GM08714 (cell line): ENCODE results near the gene DCC.
"Not testable (repeated sequence)": the region's sequence is repeated elsewhere in the genome, so short reads cannot be mapped to it uniquely, and the experiment has no call there.

ENCODE experiments used
- H3K4me3 ChIP-seq: fragments of 200-500 bp; sonication (Bioruptor generic); 2 replicates; pipeline ENCODE4 v1.5.1; 2014; ENCODE audit warnings: mild to moderate bottlenecking, low read length, inconsistent platforms
- ZNF274 ChIP-seq: IDR thresholded peaks from 2 replicates; pipeline ENCODE4 v1.6.1; 2012; ENCODE audit warnings: mild to moderate bottlenecking, low read depth, low read length

Gene DCC

GRCh38 chr18:53489266-53489665 lies 1149.3 kb downstream of the DCC start:
- no peak for TF ChIP-seq ZNF274
- no peak overlapping the region for H3K4me3 ChIP-seq

- no peak for TF ChIP-seq ZNF274
- H3K4me3 ChIP-seq = no peak overlapping the region
Measured at GRCh38 chr18:53490019-53490418, 1150.0 kb downstream of the DCC start.

- TF ChIP-seq ZNF274 = no peak
- no peak overlapping the region for H3K4me3 ChIP-seq
Measured at GRCh38 chr18:53496028-53496427, 1156.0 kb downstream of the DCC start.

GRCh38 chr18:53503914-53504441 lies 1164.0 kb downstream of the DCC start:
- TF ChIP-seq ZNF274 = no peak

DNA sequence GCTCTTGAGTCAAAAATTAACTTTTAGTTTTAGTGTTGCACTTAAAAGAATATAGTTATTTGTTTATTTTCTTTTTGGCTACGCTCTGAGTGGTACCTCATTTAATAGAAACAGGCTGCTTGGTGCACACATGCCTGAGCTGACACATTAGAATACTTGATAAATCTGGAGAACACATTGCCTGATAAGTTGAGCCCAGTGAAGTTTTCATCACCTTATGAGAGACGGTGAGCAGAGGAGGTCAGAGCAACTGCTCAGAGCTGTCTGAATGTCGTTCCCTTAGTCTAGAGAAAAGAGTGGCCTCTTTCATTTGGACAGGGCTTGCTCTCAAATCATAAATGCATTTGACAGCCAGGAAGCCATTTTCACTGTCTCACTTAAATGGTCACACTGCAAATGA lies 1168.5 kb downstream of the DCC start:
- TF ChIP-seq ZNF274 = no peak
- H3K4me3 ChIP-seq = no peak overlapping the region

More at GRCh38 chr18:53503914-53504441, 1164.0 kb downstream of the DCC start:
- H3K4me3 ChIP-seq = no peak overlapping the region

GRCh38 chr18:53509886-53510285 lies 1169.9 kb downstream of the DCC start:
- H3K4me3 ChIP-seq = no peak overlapping the region
- no peak for TF ChIP-seq ZNF274

DNA sequence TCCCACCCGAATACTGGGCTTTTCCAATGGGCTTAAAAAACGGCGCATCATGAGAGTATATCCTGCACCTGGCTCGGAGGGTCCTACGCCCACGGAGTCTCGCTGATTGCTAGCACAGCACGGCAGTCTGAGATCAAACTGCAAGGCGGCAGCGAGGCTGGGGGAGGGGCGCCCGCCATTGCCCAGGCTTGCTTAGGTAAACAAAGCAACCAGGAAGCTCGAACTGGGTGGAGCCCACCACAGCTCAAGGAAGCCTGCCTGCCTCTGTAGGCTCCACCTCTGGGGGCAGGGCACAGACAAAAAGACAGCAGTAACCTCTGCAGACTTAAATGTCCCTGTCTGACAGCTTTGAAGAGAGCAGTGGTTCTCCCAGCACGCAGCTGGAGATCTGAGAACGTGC lies 1171.7 kb downstream of the DCC start:
- not testable (repeated sequence) for H3K4me3 ChIP-seq

DNA sequence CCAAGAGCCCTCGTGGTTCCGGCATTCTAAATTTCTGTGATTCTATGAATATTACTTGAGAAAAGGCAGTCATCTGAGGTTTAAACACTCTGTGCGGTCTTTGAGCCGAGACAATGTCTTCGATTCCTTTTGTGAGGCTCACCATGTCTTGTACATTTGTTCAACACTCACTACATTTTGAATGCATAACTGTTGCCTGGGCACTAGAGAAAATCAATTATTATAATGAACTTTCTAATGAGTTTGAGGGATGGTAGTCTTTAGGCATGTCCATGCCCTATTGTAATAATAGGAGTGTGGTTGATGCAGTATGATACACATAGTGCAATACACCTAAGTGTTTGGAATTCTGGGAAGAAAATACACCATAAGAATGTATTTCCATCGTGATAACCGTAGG lies 1181.1 kb downstream of the DCC start:
- TF ChIP-seq ZNF274 = no peak
- H3K4me3 ChIP-seq = no peak overlapping the region

GRCh38 chr18:53526101-53526870 lies 1186.3 kb downstream of the DCC start:
- no peak overlapping the region for H3K4me3 ChIP-seq
- TF ChIP-seq ZNF274 = no peak

DNA sequence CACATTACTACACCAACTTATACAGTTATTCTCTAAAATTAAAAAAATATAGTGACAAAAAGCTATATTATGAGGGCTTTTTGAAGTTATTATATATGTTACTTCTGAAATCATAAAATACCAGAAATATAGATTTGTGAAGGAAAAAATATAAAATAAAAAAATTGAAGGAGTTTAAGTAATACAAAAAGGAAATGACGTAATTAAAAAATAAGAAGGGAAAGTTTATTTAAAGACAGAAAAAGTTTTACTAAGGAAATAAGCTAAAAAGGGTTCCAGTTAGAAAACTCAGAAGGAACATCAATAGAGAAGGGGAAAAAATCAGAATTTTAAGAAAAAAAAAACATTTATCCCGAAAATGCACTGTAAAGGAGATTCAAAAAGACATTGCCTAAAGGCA lies 1187.4 kb downstream of the DCC start:
- no peak for TF ChIP-seq ZNF274

DNA sequence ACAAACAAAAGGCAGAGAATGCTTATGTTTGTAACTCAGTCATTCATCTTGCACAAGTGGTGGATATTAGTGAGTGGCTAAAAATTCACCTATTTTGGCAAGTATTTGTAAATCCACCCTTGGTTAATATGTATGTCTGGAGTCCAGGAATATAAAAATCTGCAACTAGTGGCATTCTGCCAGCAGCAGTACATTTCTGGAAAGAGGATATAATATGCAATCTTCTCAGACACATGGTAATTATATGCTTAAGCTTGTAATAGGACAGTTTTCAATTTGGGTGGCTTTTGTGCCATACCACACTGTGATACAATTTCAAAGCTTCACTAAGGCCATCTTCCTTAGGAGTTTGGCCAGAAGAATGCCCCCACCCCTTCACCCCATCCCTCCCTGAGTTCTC lies 1191.2 kb downstream of the DCC start:
- TF ChIP-seq ZNF274 = no peak
- no peak overlapping the region for H3K4me3 ChIP-seq

More for the DNA sequence above, 1187.4 kb downstream of the DCC start:
- no peak overlapping the region for H3K4me3 ChIP-seq

- H3K4me3 ChIP-seq = no peak overlapping the region
- TF ChIP-seq ZNF274 = no peak
Measured at GRCh38 chr18:53531896-53532295, 1191.9 kb downstream of the DCC start.

DNA sequence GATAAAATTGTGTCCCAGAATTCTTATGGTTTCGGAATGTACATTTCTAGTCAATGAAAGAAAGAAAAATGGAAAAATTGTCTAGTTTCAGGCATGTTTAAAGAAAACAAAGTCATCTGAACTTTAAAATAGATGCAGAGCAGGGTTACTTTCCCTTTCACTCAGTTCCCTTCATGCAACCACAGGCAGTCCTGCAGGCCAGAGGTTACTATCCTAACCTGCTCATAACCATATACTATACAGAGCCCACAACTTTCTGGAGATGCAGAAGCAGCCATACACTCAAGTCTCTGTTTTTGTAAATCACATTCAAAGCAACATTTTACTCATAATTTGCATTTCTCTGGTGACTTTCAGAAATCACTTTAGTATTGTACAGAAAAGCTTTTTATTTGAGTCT lies 1194.2 kb downstream of the DCC start:
- no peak for TF ChIP-seq ZNF274
- H3K4me3 ChIP-seq = no peak overlapping the region

DNA sequence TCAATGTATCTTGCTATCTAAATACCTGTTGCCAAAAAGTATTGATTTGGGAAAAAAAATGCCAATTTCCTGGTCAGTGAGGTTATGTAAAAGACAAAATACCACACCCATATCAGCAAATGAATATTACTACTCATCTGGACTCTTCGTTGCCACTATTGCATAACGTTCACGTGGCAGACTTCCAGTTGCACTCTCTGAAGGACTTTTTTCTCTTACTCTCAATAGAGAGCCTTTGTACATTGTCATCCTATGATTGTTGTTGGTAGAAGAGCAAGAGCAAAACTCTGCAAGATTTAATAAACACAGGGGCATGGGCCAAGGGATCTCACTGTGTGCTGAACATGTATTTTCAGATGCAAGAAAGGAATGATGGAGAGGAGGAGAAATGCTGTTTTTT lies 1194.7 kb downstream of the DCC start:
- TF ChIP-seq ZNF274 = no peak
- no peak overlapping the region for H3K4me3 ChIP-seq

- no peak for TF ChIP-seq ZNF274
Measured at GRCh38 chr18:53536908-53537307, 1196.9 kb downstream of the DCC start.

DNA sequence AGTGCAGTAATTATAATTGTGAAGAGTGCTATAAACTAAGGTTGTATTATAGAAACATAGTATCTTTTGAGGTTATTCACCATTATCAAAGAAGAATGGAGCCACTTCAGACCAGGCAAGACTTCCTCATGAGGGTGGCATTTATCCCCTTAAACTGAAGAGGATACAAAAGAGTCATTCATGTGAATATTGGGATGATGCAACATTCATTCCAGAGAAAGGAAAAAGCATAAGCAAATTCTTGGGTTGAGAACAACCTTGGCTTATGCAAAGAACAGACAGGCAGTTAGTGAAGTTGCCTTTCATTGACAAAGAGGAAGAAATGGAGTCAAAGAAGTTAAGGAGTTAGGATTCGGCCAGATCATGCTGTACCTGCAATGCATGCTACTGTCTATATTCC lies 1201.9 kb downstream of the DCC start:
- no peak for TF ChIP-seq ZNF274
- no peak overlapping the region for H3K4me3 ChIP-seq

More at GRCh38 chr18:53536908-53537307, 1196.9 kb downstream of the DCC start:
- H3K4me3 ChIP-seq = no peak overlapping the region
